Smooth muscle cell (in vitro differentiated cells): ENCODE data around the gene BRD1. TPM values are rescaled to one million over a fixed set of nuclear protein-coding genes. Genes with fewer than 3 reads are reported as not detected.
A peak's percentile ranks its signal among the peaks of the same experiment; 100 is the strongest.

Experiments
- DNase-seq: peaks from one replicate; lab custom pipeline; 2025; ENCODE audit not compliant: unreplicated experiment; lab: John Stamatoyannopoulos, UW
- H2AFZ ChIP-seq: fragments of 200-600 bp; sonication (generic); 2 replicates; pipeline ENCODE4 v1.6.0; 2016; ENCODE audit warnings: antibody characterized with exemption, low read depth, mild to moderate bottlenecking
- H3F3A ChIP-seq: fragments of 200-600 bp; sonication (generic); 2 replicates; pipeline ENCODE4 v1.6.0; 2017; ENCODE audit warnings: antibody characterized with exemption, low read depth
- H3K27ac ChIP-seq: fragments of 200-600 bp; sonication (generic); 2 replicates; pipeline ENCODE4 v1.5.1; 2016; ENCODE audit warnings: low read depth, mild to moderate bottlenecking
- H3K27me3 ChIP-seq: fragments of 200-600 bp; sonication (generic); 2 replicates; pipeline ENCODE4 v1.6.1; 2016; ENCODE audit warnings: low read depth, mild to moderate bottlenecking
- H3K36me3 ChIP-seq: fragments of 200-600 bp; sonication (generic); 2 replicates; pipeline ENCODE4 v1.5.1; 2016; ENCODE audit warnings: low read depth
- H3K4me1 ChIP-seq: fragments of 200-600 bp; sonication (generic); 2 replicates; pipeline ENCODE4 v1.5.1; 2016; ENCODE audit warnings: low read depth
- H3K4me2 ChIP-seq: fragments of 200-600 bp; sonication (generic); 2 replicates; pipeline ENCODE4 v1.6.0; 2016; ENCODE audit warnings: mild to moderate bottlenecking
- H3K4me3 ChIP-seq: fragments of 200-600 bp; sonication (generic); 2 replicates; pipeline ENCODE4 v1.5.1; 2016; ENCODE audit warnings: mild to moderate bottlenecking
- H3K79me2 ChIP-seq: fragments of 200-600 bp; sonication (generic); 2 replicates; pipeline ENCODE4 v1.6.0; 2016; ENCODE audit warnings: low read depth, mild to moderate bottlenecking
- H3K9ac ChIP-seq: fragments of 200-600 bp; sonication (generic); 2 replicates; pipeline ENCODE4 v1.6.0; 2016; ENCODE audit warnings: low read depth
- H3K9me3 ChIP-seq: fragments of 200-600 bp; sonication (generic); replicated peaks from 2 replicates; pipeline ENCODE4 v1.5.1; 2016; ENCODE audit warnings: low read depth
- H4K20me1 ChIP-seq: fragments of 200-600 bp; sonication (generic); 2 replicates; pipeline ENCODE4 v1.6.0; 2016; ENCODE audit warnings: low read depth
- CTCF ChIP-seq: fragments of 200-600 bp; sonication (generic); IDR thresholded peaks from 2 replicates; pipeline ENCODE4 v1.5.1; 2017; ENCODE audit warnings: borderline replicate concordance, mild to moderate bottlenecking, antibody characterized with exemption; ENCODE audit not compliant: insufficient read depth, poor library complexity, severe bottlenecking
- WGBS: methylation state at CpG from one replicate; pipeline ENCODE4 v1.1.7; 2016; ENCODE audit warnings: low lambda C conversion rate; 5-methylcytosine and 5-hydroxymethylcytosine counted together
- polyA plus RNA-seq: library from polyadenylated mRNA; unstranded; fragments of >200 nt; fragmentation: Nextera tagmentation; extraction: Ambion mirVana; gene quantifications from 2 replicates; pipeline ENCODE4 v1.2.1, GENCODE V29; 2016
- total RNA-seq: library from RNA; depleted of rRNA; stranded (reverse); fragments of >200 nt; gene quantifications from 2 replicates; pipeline ENCODE4 v1.2.3, GENCODE V29; 2014

The BRD1 gene
- total and polyA plus RNA-seq, 2 experiments from 2014 or later = 15.0 to 20.5 TPM

GRCh38 chr22:49788504-49788903, 39.2 kb downstream of the BRD1 start:
- no peak for TF ChIP-seq CTCF
- no peak for DNase-seq
- Histone ChIP-seq H3K27me3 (no peaks in the 10 kb centered on the region), H4K20me1 (peaks cover 100% of the 10 kb centered on the region), H3K27ac (peak overlapping the region; percentile 21), H3K9ac (no peak overlapping the region), H3K79me2 (peaks cover 99% of the 10 kb centered on the region), H3K36me3 (no peaks in the 10 kb centered on the region), H3K4me3 (no peak overlapping the region), H2AFZ (no peak overlapping the region), H3F3A (no peaks in the 10 kb centered on the region), H3K4me1 (no peaks in the 10 kb centered on the region), H3K9me3 (no peaks in the 10 kb centered on the region), H3K4me2 (no peak overlapping the region)
- 71% methylated on average over 11 of the region's 11 CpGs for WGBS

GRCh38 chr22:49787861-49788260, 39.8 kb downstream of the BRD1 start:
- Histone ChIP-seq H3K27ac (no peak overlapping the region), H3K4me1 (no peaks in the 10 kb centered on the region), H3K4me3 (no peak overlapping the region), H4K20me1 (peaks cover 100% of the 10 kb centered on the region), H3K9ac (no peak overlapping the region), H3K36me3 (no peaks in the 10 kb centered on the region), H2AFZ (no peak overlapping the region), H3K79me2 (peaks cover 99% of the 10 kb centered on the region), H3K4me2 (no peak overlapping the region), H3K27me3 (no peaks in the 10 kb centered on the region), H3K9me3 (no peaks in the 10 kb centered on the region), H3F3A (no peaks in the 10 kb centered on the region)
- over 99% methylated on average over 10 of the region's 10 CpGs for WGBS
- no peak for DNase-seq
- no peak for TF ChIP-seq CTCF

DNA sequence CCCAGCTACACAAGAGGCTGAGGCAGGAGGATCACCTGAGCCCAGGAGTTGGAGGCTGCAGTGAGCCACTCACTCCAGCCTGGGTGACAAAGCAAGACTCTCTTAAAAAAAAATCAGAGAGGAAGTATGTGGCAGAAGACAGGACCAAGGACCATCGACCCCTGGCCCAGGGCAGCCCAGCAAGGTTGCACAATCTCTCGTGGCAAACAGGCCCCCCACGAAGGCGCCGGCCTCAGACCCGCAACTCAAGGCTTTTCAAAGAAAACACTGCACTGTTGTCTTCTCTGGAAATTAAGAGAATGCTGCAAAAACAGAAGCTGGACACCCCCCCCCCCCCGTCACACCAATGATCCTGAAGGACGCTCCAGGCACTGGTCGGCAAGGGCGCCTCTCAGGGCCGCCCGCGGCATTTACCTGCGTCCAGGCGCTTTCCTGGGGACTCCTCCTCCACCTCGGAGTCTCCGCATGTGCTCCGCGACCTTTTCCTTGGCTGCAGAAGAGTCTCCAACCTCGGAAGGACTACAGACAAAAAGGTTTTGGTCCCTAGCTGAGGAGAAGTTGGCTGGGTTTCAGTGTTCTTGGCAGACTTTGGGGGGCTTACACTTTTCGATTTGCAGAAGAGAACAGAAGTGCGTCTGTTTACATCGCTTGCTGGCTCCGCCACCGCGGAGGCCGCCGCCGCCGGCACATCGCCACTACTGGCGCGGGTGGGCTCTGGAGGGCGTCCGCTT, 40.5 kb downstream of the BRD1 start:
- H3K4me3 ChIP-seq = no peak overlapping the region
- H3K27me3 ChIP-seq = no peaks in the 10 kb centered on the region
- H3K4me1 ChIP-seq = no peaks in the 10 kb centered on the region
- TF ChIP-seq CTCF = no peak
- WGBS = 97% methylated on average over 35 of the region's 35 CpGs
- no peaks in the 10 kb centered on the region for H3F3A ChIP-seq
- H4K20me1 ChIP-seq = peaks cover 99% of the 10 kb centered on the region
- H3K9ac ChIP-seq = no peak overlapping the region
- no peak overlapping the region for H3K27ac ChIP-seq
- no peak overlapping the region for H2AFZ ChIP-seq
- H3K4me2 ChIP-seq = no peak overlapping the region
- no peaks in the 10 kb centered on the region for H3K36me3 ChIP-seq
- no peak for DNase-seq
- no peaks in the 10 kb centered on the region for H3K9me3 ChIP-seq
- H3K79me2 ChIP-seq = peaks cover 92% of the 10 kb centered on the region

GRCh38 chr22:49785841-49786471, 41.7 kb downstream of the BRD1 start:
- no peak for DNase-seq
- Histone ChIP-seq H3K36me3 (no peaks in the 10 kb centered on the region), H3F3A (no peaks in the 10 kb centered on the region), H2AFZ (no peak overlapping the region), H3K79me2 (peaks cover 92% of the 10 kb centered on the region), H3K4me1 (peaks cover 3% of the 10 kb centered on the region), H4K20me1 (peaks cover 99% of the 10 kb centered on the region), H3K4me2 (no peak overlapping the region), H3K27me3 (no peaks in the 10 kb centered on the region), H3K4me3 (no peak overlapping the region), H3K9me3 (no peaks in the 10 kb centered on the region), H3K27ac (no peak overlapping the region), H3K9ac (no peak overlapping the region)
- 89% methylated on average over 19 of the region's 19 CpGs for WGBS
- no peak for TF ChIP-seq CTCF
